Adipose tissue (tissue), 3 donors: ENCODE data around the gene FBXL16. TPM values are rescaled to one million over a fixed set of nuclear protein-coding genes. Genes with fewer than 3 reads are reported as not detected.

Source experiments
- H3K27ac ChIP-seq: one replicate; pipeline ENCODE4 v1.5.1; 2013; ENCODE audit warnings: low read depth, low read length
- WGBS, 3 donors: extraction: QIAGEN DNeasy Blood & Tissue Kit; methylation state at CpG; one replicate each; pipeline ENCODE4 v1.1.7; 2013; 5-methylcytosine and 5-hydroxymethylcytosine counted together
- polyA plus RNA-seq, 3 donors: library from polyadenylated mRNA; stranded (reverse); fragments of 200-250 nt; gene quantifications; one replicate each; pipeline ENCODE4 v1.2.3, GENCODE V29; 2013
- donor health status: healthy with polysubstance abuse.
- donor health status: Bipolar disorder and iron deficiency.
- donor health status: healthy.

Gene FBXL16
- polyA plus RNA-seq, 3 donors, result 0.22 to 2.5 (median 0.37) TPM

DNA sequence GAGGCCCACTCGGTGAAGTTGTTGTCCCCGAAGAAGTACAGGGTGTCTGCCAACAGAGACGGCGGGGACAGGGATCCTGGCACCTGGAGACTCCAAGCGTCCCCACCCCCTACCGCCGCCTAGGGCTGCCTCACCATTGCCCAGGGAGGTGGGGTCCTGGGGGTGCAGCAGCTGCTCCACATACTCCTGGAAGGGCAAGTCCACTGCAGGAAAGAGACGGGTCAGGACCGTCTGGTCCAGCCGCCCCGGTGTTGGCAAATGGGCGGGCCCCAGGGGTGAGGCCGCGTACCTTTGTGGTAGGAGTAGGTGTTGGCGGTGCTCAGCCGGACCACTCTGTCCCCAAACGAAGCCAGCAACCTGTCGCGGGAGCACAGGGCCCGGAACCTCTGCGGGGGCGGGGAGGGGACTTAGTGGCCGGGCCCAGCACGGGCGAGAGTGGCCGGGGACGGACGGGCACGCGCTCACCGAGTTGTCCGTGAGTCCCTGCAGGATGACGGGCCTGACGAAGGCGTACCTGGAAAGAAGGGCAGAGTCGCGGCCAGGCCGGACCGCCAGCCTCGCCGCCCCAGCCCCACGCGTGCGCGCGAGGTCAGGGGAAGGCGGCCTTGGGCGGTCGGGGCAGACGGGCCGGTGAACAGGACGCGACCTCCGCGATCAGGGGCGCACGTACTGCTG, 22.1 kb downstream of the FBXL16 start:
- H3K27ac ChIP-seq, result no peak overlapping the region
- WGBS, 3 donors, result 17 to 22% (median 18%) methylated on average over 35 to 57 of the region's 57 CpGs

DNA sequence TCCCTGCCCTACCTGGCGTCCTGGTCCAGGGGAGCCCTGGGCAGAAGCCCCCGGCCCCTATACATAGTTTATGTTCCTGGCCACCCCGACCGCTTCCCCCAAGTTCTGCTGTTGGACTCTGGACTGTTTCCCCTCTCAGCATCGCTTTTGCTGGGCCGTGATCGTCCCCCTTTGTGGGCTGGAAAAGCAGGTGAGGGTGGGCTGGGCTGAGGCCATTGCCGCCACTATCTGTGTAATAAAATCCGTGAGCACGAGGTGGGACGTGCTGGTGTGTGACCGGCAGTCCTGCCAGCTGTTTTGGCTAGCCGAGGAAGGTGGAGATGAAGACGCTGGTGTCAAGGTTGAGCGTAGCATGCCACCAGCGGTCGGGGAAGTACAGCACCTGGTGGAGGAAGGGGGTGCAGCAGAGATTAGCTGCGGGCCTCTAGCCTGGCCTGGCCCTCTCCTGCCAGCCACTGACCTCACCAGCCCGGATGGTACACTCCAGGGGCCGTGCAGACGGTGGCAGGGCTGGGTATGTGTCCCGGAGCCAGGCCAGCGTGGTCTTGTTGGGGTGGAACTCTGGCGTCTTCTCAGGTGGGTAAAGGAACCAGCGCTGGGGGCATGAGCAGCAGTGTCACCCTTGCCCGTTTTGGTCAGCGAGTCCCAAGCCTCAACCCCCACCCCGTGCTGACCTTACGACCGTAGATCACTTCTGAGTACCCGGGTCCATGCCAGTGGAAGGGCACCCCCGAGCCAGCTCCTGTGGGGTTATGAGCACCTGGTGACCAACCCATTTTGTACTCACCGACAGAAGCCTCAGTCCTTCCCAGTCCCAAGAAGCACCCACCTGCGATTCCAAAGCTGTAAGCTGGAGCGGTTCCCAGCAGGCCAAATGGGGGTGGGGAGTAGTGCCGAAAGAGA, 22.9 kb downstream of the FBXL16 start:
- no peak overlapping the region for H3K27ac ChIP-seq

DNA sequence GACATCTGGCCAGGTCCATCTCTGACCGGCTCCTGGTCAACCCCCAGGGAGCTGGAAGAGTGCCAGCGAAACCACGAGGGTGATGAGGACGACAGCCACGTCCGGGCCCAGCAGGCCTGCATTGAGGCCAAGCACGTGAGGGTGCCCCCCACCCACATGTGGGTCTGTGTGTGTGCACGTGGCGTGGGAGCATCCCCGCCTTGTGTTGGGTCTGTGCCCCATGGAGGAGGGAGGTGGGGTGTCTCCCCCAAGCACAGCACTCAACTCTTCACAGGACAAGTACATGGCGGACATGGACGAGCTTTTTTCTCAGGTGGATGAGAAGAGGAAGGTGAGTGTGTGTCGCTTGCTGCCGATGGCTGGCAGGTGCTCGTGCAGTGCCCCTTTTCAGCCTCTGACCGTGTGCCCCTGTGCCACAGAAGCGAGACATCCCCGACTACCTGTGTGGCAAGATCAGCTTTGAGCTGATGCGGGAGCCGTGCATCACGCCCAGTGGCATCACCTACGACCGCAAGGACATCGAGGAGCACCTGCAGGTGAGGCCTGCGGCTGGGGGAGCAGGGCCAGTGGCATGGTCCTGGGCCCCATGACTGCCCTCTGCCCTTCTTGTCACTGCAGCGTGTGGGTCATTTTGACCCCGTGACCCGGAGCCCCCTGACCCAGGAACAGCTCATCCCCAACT, 23.7 kb downstream of the FBXL16 start:
- WGBS, 3 donors, result 71 to 79% (median 72%) methylated on average over 28 of the region's 28 CpGs
- no peak overlapping the region for H3K27ac ChIP-seq

More for the DNA sequence above, 22.9 kb downstream of the FBXL16 start:
- 63 to 86% (median 80%) methylated on average over 36 of the region's 36 CpGs for WGBS, 3 donors

DNA sequence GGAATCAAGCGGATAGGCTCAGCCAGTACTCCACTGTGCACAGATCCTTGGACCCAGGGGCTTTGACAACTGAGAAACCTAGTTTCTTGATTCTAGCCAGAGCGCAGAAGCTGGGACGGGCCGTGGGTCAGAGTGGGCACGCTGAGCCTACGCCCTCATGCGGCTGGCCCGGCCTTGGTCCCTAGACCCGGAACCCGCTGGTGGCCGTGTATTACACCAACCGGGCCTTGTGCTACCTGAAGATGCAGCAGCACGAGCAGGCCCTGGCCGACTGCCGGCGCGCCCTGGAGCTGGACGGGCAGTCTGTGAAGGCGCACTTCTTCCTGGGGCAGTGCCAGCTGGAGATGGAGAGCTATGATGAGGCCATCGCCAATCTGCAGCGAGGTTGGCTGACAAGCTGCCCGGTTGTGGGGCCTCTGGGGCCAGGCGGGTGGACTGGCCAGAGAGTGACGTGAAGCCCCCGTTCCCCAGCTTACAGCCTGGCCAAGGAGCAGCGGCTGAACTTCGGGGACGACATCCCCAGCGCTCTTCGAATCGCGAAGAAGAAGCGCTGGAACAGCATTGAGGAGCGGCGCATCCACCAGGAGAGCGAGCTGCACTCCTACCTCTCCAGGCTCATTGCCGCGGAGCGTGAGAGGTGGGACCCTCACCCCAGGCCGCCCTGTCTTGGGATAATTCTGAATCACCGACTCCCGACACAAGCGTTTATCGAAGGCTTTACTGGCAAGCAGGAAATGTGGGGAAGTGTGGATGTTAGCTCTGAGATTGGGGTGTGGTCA, 24.4 kb downstream of the FBXL16 start:
- no peak overlapping the region for H3K27ac ChIP-seq
- 43 to 48% (median 45%) methylated on average over 44 of the region's 44 CpGs for WGBS, 3 donors

DNA sequence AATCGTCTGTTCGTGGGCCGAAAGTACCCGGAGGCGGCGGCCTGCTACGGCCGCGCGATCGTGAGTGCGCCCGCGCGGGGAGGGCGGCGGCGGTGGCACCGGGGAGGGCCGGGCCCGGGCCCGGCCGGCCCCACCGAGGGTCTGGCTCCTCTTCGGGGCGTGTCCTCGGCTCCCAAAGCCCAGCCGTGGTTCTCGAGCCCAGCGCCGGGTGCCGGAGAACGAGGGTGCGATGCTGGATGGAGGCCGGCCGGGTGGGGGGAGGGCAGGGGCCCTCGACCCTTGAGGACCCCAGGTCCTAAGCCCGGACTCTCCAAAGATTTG, 25.0 kb downstream of the FBXL16 start:
- WGBS, 3 donors, result 0 to 1% (median 1%) methylated on average over 26 to 38 of the region's 38 CpGs
- H3K27ac ChIP-seq, result no peak overlapping the region

DNA sequence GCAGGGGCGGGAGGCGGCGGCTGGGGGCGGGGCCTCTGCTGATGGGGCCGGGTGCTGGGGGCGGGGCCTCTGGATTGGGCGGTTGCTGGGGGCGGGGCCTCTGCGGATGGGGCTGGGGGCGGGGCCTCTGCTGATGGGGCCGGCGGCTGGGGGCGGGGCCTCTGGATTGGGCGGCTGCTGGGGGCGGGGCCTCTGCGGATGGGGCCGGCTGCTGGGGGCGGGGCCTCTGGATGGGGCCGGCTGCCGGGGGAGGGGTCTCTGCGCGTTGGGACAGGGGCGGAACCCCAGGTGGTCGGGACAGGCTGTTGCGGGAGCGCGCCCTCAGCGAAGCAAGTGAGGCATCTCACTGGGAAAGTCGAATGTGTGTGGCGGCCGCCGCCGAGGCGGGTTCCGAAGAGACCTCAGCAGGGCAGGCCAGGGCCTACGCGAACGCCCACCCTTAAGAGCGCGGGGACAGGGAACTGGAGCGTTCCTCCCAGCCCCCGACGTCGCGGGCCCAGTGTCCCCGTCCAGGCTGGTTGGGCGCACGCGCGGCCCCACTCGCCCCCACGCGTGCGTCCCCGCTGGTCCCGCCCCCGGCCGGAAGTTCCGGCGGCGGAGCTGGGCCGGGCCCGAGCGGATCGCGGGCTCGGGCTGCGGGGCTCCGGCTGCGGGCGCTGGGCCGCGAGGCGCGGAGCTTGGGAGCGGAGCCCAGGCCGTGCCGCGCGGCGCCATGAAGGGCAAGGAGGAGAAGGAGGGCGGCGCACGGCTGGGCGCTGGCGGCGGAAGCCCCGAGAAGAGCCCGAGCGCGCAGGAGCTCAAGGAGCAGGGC, 25.6 kb downstream of the FBXL16 start, which contains the start of gene STUB1:
TSS of gene STUB1 (plus strand) at position 597 of the 811 bp plus-strand sequence. CDS start at position 713, 116 bp downstream.
- no peak within 1 kb of the TSS for H3K27ac ChIP-seq
- whole genome bisulfite sequencing, 3 donors, result 1 to 2% (median 1%) methylated on average over 53 to 91 of the region's 91 CpGs

DNA sequence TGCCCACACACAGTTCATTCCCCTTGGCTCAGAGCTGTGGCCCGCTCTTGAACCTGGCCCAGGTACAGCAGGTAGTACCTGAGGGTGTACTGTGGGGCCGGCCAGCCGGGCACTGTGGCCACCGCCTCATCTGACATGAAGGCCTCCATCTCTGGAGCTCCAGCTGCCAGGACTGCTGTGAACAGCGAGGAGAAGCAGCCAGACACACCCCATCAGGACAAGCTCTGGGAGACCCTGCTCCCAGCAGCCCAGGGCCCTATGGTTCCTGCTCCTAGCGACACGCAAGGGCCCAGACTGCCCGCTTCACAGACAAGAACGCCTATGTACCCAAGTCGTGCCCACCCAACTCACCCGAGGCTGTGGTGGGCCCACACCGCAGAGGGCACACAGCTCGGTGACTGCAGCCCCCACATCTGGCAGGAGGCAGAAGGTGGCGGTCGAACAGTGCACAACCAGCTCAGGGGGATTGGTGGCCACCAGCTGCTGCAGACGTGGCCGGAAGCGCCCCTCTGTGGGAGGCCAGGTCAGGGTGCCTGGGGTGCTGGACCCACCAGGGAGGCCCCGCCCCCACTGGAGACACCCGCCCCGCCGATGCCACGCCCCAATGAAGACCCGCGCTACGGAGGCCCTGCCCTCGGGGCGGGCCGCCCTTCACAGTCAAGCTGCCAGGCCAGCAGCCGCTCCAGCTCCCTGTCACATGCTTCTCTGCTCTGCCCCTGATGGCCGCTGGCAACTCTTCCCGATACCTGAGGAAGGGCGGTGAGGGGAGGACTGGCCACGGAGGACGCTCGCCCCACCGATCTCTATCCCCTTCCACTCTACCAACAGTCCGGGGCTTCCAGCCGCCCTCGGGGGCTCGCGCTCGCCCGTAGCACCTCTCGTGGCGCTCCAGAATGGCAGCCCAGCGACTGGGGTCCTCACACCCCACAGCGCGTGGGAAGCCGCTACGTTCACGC, 26.5 kb downstream of the FBXL16 start:
- H3K27ac ChIP-seq, result no peak overlapping the region
- 23 to 25% (median 25%) methylated on average over 46 to 52 of the region's 52 CpGs for WGBS, 3 donors

DNA sequence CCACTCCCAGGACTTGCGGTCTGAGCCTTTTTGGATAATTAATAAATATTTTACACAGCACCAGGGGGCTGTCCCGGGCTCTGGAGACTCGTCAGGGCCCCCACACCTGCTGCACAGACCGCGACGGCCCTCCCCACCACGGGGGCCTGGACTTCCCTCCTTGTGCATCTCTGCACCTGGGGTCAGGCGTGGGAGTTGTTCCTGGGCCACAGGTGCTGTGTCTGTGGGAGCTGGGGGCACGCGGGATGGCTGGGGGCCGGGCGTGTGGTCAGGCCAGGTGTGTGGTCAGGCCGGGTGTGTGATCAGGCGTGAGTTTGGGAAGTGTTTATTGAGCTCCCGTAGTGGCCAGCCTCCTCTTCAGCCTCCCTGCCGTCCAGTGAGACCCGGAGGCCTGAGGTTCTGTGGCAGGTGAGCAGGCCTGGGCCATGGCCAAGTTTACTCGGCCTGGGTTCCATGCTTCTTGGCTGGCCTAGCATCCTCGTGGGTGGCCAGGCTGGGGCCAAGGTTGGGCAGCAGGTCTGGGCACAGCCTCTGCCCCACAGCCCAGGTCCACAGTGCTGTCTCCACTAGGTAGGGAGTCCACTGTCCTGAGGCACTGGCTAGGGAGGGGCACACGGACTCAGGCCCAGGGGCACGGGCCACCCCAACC, 27.3 kb downstream of the FBXL16 start:
- no peak overlapping the region for H3K27ac ChIP-seq
- 75 to 78% (median 76%) methylated on average over 21 of the region's 21 CpGs for WGBS, 3 donors

DNA sequence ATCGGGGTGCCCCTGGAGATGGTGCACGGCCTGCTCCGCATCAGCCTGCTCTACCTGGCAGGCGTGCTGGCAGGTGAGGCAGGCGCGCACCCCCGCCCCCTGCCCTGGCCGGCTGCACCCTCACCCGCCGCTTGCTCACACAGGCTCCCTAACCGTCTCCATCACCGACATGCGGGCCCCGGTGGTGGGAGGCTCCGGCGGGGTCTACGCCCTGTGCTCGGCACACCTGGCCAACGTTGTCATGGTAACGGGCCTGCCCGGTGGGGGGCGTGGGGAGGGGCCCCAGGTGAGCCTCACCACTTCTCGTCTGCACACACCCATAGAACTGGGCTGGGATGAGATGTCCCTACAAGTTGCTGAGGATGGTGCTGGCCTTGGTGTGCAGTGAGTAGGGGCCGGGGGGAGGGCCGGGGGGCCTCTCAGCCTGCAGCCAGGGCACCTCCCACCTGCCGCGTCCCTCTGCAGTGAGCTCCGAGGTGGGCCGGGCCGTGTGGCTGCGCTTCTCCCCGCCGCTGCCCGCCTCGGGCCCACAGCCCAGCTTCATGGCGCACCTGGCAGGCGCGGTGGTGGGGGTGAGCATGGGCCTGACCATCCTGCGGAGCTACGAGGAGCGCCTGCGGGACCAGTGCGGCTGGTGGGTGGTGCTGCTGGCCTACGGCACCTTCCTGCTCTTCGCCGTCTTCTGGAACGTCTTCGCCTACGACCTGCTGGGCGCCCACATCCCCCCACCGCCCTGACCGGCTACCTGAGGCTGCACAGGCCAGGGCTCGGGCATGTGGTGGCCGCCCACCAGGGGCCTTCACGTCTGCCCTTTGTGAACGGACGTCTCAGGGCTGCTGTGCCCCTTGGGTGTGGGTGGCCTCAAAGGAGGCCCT, 28.0 kb downstream of the FBXL16 start:
- H3K27ac ChIP-seq, result no peak overlapping the region
- 45 to 65% (median 49%) methylated on average over 53 to 57 of the region's 57 CpGs for WGBS, 3 donors

DNA sequence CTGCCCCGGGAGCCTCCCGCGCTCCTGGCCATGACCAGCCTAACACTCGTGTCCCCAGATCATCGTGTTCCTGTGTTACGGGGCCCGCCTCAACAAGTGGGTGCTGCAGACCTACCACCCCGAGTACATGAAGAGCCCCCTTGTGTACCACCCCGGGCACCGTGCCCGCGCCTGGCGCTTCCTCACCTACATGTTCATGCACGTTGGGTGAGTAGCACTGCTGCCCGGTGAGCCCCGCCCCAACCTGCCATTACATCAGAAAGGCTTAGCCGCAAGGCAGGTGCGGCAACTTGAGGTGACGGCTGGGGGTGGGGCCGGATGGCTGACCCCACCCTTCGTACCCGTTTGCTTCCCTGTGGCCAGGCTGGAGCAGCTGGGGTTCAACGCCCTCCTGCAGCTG, 28.7 kb downstream of the FBXL16 start:
- H3K27ac ChIP-seq, result no peak overlapping the region
- WGBS, 3 donors, result 56 to 73% (median 67%) methylated on average over 23 of the region's 23 CpGs

DNA sequence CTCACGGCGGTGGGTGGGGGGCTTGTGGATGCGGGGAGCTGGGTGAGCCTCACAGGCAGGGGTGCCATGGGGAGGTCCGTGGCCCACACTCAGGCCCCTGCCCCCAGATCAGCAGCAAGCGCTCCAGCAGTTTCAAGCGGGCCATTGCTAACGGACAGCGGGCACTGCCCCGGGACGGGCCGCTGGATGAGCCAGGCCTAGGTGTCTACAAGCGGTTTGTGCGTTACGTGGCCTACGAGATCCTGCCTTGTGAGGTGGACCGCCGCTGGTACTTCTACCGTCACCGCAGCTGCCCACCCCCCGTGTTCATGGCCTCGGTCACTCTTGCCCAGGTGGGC, 29.1 kb downstream of the FBXL16 start:
- no peak overlapping the region for H3K27ac ChIP-seq
- WGBS, 3 donors, result 85 to 92% (median 91%) methylated on average over 18 to 21 of the region's 21 CpGs

DNA sequence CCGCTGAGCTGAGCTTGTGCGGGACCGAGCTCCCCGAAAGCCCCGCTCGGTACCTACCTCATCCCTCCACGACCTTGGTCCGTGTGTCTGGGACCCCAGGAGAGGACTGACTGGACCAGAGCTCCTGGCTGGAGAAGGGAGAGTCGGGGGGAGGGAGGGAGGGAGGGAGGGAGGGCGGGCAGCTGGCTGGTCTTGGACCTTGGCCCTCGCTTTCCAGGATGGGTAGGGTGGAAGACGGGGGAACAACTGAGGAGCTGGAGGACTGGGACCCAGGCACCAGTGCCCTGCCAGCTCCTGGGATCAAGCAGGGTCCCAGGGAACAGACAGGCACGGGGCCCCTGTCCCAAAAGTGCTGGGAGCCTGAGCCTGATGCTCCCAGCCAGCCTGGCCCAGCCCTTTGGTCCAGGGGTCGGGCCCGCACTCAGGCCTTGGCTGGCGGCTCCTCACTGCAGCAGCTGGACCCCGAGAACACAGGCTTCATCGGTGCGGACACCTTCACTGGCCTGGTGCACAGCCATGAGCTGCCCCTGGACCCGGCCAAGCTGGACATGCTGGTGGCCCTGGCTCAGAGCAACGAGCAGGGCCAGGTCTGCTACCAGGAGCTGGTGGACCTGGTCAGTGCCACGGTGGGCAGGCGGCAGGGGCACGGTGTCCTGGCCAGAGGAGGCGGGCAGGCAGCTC, 29.6 kb downstream of the FBXL16 start:
- no peak overlapping the region for H3K27ac ChIP-seq
- 44 to 49% (median 49%) methylated on average over 20 to 25 of the region's 25 CpGs for WGBS, 3 donors

DNA sequence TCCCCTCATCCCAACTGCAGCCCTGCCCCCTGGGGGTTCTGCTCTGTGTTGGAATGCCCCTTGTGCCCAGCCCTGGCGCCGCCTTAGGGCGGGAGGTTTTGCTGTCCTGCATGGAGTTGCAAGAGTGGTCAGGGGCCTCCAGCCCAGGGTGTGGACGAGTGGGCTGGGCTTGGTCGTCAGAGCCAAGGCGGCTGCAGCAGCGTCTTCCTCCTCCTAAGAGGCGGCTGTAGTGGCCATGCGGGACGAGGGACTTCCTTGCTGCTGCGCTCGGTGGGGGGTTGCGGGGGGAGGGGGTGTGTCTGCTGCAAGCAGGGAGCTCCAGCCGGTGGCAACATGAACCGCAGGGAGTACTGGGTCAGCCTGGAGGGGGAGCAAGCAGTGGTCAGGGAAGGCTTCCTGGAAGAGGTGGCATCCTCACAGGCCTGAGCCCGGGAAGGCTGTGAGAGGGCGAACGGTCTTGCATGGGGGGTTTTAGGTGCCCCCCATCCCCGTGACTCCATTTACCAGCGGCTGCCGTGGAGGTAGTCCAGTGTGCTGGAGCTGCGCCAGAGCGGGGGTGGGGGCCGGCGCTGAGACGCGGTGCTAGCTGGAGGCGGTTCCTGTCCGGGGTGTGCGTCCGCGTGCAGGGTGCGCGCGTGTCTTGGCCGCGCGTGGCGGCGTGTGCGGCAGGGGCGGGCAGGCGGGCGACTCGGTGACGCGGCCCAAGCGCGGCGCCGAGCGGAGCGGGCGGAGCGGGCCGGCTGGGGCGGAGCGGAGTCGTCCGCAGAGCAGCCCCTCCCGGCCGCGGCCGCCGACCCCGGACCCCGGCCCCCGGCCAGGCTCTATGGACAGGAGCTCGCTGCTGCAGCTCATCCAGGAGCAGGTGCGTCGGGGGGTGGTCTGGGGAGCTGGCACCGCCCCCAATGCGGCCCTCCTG, 30.4 kb downstream of the FBXL16 start, which contains the start of gene RHBDL1:
TSS of gene RHBDL1 (plus strand) at position 704 of the 916 bp plus-strand sequence. CDS start at position 824, 120 bp downstream.
- H3K27ac ChIP-seq, result no peak within 1 kb of the TSS

More for the DNA sequence above, 30.4 kb downstream of the FBXL16 start, which contains the start of gene RHBDL1:
- 4 to 8% (median 7%) methylated on average over 58 to 73 of the region's 73 CpGs for WGBS, 3 donors
